SK-N-SH (cell line): ENCODE data around the gene PDGFRA. TPM values are rescaled to one million over a fixed set of nuclear protein-coding genes. Genes with fewer than 3 reads are reported as not detected.

Experiments used
- CHD2 ChIP-seq: fragments of 150-350 bp; IDR thresholded peaks from 2 replicates; pipeline ENCODE4 v1.6.1; 2018; ENCODE audit warnings: low read length; ENCODE audit not compliant: partially characterized antibody
- ELF1 ChIP-seq: IDR thresholded peaks from 2 replicates; pipeline ENCODE4 v1.4.0; 2012
- EP300 ChIP-seq, 2 experiments: IDR thresholded peaks; 2 replicates each; pipeline versions ENCODE4 v1.4.0 to v1.6.1; 2012; ENCODE audit warnings: borderline replicate concordance in 1 of 2, low read depth in 1 of 2, low read length in 1 of 2
- EZH2phosphoT487 ChIP-seq: fragments of 200-600 bp; sonication (generic); IDR thresholded peaks from 2 replicates; pipeline ENCODE4 v1.6.1; 2017; ENCODE audit warnings: low read depth, mixed run types, mild to moderate bottlenecking, antibody characterized with exemption, moderate library complexity, borderline replicate concordance
- FOXJ3 ChIP-seq: sonication (generic); formaldehyde crosslinking; IDR thresholded peaks from 2 replicates; pipeline ENCODE4 v1.5.1; 2020; ENCODE audit warnings: mild to moderate bottlenecking, missing genetic modification reagents
- FOXM1 ChIP-seq: IDR thresholded peaks from 2 replicates; pipeline ENCODE4 v1.4.0; 2012; ENCODE audit warnings: low read depth, mild to moderate bottlenecking
- GABPA ChIP-seq: IDR thresholded peaks from 2 replicates; pipeline ENCODE4 v1.4.0; 2012; ENCODE audit warnings: low read depth, mild to moderate bottlenecking
- GATA2 ChIP-seq: sonication (generic); formaldehyde crosslinking; IDR thresholded peaks from 2 replicates; pipeline ENCODE4 v1.5.0; 2020; ENCODE audit warnings: mild to moderate bottlenecking, missing genetic modification reagents
- JUND ChIP-seq: IDR thresholded peaks from 2 replicates; pipeline ENCODE4 v1.4.0; 2012
- MEF2A ChIP-seq: IDR thresholded peaks from 2 replicates; pipeline ENCODE4 v1.4.0; 2012; ENCODE audit warnings: low read depth, borderline replicate concordance
- NFIC ChIP-seq: IDR thresholded peaks from 2 replicates; pipeline ENCODE4 v1.4.0; 2012; ENCODE audit warnings: borderline replicate concordance
- NRF1 ChIP-seq: IDR thresholded peaks from 2 replicates; pipeline ENCODE4 v1.6.1; 2012; ENCODE audit warnings: low read depth, mild to moderate bottlenecking, low read length
- RCOR1 ChIP-seq: fragments of 150-350 bp; IDR thresholded peaks from 2 replicates; pipeline ENCODE4 v1.6.1; 2017; ENCODE audit warnings: antibody characterized with exemption, low read length
- SMC3 ChIP-seq: IDR thresholded peaks from 2 replicates; pipeline ENCODE4 v1.6.1; 2012; ENCODE audit warnings: low read depth, low read length, improper control_type of control experiment
- TAF1 ChIP-seq: IDR thresholded peaks from 2 replicates; pipeline ENCODE4 v1.6.1; 2012; ENCODE audit warnings: low read depth, mild to moderate bottlenecking, low read length, moderate library complexity, borderline replicate concordance
- TEAD4 ChIP-seq: IDR thresholded peaks from 2 replicates; pipeline ENCODE4 v1.4.0; 2012; ENCODE audit warnings: mild to moderate bottlenecking, borderline replicate concordance; ENCODE audit not compliant: insufficient read depth
- YY1 ChIP-seq: IDR thresholded peaks from 2 replicates; pipeline ENCODE4 v1.4.0; 2012; ENCODE audit warnings: low read depth, mild to moderate bottlenecking
- polyA plus RNA-seq, 3 experiments: library from polyadenylated mRNA; depleted of rRNA; stranded (reverse); fragments of >200 nt; gene quantifications; 2 replicates each; pipeline ENCODE4 v1.2.3, GENCODE V29; 2012
- TF ChIP-seq, protein P1 (sequence below): fragments of 150-350 bp; IDR thresholded peaks from 2 replicates; pipeline ENCODE4 v1.6.1; 2016; ENCODE audit warnings: mild to moderate bottlenecking, low read depth, low read length
- TF ChIP-seq, protein P2 (sequence below): IDR thresholded peaks from 2 replicates; pipeline ENCODE4; 2012
- TF ChIP-seq, protein P3 (sequence below): IDR thresholded peaks from 2 replicates; pipeline ENCODE4 v1.4.0; 2012; ENCODE audit warnings: low read depth, borderline replicate concordance
- TF ChIP-seq, protein P4 (sequence below): fragments of 200-600 bp; sonication (generic); IDR thresholded peaks from 2 replicates; pipeline ENCODE4 v1.6.1; 2017; ENCODE audit warnings: antibody characterized with exemption, mild to moderate bottlenecking, moderate library complexity

Gene PDGFRA
- polyA plus RNA-seq, 1 of the 3 experiments (the other 2 are of a cell fraction), result 25.3 TPM

DNA sequence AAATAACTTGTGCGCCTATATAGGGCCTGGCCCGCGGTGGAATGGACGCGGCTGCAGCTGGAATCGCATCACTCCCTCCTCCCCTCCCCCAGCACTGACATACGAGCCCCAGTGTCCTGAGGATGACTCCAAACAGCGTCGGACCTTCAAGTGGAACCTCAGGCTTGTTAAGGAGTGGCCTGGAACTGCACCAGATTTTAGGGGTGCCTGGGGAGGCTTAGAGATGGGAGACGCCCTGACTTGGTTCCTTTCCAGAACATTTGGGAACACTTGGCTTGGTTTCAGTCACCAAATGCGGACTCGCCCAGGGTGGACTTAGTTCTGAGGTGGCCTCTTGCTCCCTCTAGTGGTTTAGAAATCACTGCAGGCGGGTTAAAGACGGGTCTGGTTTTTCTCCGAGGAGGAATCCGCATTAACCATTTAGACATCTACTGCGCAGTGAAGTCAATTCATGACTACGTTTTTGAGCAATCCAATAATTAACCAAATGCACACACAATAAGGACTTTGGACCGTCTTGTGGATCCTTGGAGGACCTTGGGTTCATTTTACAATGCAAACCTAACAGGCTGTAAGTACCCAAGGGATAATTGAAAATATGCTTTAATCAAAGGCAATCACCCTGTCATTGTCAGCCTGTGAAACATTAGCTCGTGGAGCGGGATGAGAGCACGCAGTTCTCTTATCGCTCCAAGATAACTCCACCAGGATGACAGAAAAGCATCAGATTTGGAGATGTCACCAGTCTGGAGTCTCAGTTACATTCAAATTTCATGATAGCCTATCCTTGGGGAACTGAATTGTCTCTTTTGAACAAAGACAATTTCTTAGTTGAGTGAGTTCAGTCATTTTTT, 11.2 kb upstream of the PDGFRA start (continued):
- TF ChIP-seq SMC3 (peak; percentile 94), NRF1 (peak; percentile 15; the same call in 1 of the 2 replicates), TEAD4 (peak; percentile 14; the same call in 1 of the 2 replicates), YY1 (no peak), EZH2phosphoT487 (no peak), NFIC (peak; percentile 80), FOXM1 (no peak), EP300 (IDR thresholded peaks at IDR 0.05; ENCODE audit: borderline replicate concordance in 1 of 2, low read depth in 1 of 2, low read length in 1 of 2) (peak; percentile 24 to 56; a peak in 2 of 4 replicates), RCOR1 (no peak), JUND (no peak), MEF2A (no peak), CHD2 (peak; percentile 53), GABPA (no peak), ELF1 (no peak), TAF1 (no peak), GATA2 (CRISPR knock-in tag) (peak; percentile 32; the same call in 1 of the 2 replicates), FOXJ3 (CRISPR knock-in tag) (no peak)
- TF ChIP-seq, protein P1, sequence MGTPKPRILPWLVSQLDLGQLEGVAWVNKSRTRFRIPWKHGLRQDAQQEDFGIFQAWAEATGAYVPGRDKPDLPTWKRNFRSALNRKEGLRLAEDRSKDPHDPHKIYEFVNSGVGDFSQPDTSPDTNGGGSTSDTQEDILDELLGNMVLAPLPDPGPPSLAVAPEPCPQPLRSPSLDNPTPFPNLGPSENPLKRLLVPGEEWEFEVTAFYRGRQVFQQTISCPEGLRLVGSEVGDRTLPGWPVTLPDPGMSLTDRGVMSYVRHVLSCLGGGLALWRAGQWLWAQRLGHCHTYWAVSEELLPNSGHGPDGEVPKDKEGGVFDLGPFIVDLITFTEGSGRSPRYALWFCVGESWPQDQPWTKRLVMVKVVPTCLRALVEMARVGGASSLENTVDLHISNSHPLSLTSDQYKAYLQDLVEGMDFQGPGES, result no peak
- TF ChIP-seq, protein P2, sequence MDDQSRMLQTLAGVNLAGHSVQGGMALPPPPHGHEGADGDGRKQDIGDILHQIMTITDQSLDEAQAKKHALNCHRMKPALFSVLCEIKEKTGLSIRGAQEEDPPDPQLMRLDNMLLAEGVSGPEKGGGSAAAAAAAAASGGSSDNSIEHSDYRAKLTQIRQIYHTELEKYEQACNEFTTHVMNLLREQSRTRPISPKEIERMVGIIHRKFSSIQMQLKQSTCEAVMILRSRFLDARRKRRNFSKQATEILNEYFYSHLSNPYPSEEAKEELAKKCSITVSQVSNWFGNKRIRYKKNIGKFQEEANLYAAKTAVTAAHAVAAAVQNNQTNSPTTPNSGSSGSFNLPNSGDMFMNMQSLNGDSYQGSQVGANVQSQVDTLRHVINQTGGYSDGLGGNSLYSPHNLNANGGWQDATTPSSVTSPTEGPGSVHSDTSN, result peak; percentile 61
- TF ChIP-seq, protein P3, sequence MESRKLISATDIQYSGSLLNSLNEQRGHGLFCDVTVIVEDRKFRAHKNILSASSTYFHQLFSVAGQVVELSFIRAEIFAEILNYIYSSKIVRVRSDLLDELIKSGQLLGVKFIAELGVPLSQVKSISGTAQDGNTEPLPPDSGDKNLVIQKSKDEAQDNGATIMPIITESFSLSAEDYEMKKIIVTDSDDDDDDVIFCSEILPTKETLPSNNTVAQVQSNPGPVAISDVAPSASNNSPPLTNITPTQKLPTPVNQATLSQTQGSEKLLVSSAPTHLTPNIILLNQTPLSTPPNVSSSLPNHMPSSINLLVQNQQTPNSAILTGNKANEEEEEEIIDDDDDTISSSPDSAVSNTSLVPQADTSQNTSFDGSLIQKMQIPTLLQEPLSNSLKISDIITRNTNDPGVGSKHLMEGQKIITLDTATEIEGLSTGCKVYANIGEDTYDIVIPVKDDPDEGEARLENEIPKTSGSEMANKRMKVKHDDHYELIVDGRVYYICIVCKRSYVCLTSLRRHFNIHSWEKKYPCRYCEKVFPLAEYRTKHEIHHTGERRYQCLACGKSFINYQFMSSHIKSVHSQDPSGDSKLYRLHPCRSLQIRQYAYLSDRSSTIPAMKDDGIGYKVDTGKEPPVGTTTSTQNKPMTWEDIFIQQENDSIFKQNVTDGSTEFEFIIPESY, result no peak
- TF ChIP-seq, protein P4, sequence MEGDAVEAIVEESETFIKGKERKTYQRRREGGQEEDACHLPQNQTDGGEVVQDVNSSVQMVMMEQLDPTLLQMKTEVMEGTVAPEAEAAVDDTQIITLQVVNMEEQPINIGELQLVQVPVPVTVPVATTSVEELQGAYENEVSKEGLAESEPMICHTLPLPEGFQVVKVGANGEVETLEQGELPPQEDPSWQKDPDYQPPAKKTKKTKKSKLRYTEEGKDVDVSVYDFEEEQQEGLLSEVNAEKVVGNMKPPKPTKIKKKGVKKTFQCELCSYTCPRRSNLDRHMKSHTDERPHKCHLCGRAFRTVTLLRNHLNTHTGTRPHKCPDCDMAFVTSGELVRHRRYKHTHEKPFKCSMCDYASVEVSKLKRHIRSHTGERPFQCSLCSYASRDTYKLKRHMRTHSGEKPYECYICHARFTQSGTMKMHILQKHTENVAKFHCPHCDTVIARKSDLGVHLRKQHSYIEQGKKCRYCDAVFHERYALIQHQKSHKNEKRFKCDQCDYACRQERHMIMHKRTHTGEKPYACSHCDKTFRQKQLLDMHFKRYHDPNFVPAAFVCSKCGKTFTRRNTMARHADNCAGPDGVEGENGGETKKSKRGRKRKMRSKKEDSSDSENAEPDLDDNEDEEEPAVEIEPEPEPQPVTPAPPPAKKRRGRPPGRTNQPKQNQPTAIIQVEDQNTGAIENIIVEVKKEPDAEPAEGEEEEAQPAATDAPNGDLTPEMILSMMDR, result peak; percentile 96
